CD4-positive, alpha-beta T cell treated with Interleukin-15 for 1 hour (primary cell): ENCODE data around the gene CFAP97D1.
A peak's percentile ranks its signal among the peaks of the same experiment; 100 is the strongest.

Experiments used
- DNase-seq: peaks from one replicate; pipeline ENCODE4 v3.0.0-alpha.2; 2020

Gene CFAP97D1

DNA sequence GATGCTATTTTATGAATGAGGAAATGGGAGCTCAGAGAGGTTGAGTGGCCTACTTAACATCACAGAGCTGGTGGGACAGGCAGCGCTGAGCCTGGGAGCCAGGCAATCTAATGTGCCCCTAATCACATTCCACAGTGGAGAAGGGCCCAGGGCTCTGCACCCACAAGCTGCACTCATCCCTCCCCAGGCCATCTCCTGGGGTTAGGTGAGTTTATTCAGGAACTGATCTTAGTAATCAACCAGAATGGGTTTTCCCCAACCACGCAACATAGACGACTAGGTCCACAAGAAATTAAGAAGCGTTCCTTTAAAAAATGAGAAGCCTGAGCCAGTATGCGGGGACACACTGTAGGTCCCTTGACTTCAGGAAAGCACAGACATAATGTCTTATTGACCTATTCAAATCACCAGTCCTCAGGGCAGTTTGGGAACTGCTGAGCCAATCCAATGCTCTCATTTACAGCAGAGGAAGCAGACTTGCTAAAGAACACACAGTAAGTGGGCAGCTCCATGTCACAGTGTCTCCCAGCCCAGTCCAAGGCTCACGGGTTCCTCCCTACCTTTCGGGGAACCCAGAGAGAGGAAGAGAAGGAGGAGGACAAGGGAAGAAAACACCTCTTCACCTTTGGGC is 50.4 kb downstream of the CFAP97D1 start:
- no peak for DNase-seq

DNA sequence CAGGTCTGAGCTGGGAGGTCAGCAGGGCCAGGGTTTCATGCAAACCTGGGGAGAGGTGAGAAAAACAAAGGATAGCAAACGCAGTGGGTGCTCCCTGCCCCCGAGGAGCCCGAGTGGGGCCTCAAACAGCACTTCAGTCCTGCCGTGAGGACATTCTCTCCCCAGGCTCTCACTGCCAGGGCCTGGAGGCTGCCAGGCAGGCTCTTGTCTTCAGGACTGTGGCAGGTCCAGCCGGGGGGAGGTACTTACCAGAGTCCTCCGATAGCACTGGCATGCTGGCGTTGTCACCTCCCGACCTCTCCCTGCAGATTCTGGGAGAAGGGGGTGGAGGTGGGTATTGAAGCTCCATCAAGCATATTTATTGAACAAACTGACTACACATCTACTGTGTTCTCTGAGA is 51.4 kb downstream of the CFAP97D1 start:
- DNase-seq, result no peak

DNA sequence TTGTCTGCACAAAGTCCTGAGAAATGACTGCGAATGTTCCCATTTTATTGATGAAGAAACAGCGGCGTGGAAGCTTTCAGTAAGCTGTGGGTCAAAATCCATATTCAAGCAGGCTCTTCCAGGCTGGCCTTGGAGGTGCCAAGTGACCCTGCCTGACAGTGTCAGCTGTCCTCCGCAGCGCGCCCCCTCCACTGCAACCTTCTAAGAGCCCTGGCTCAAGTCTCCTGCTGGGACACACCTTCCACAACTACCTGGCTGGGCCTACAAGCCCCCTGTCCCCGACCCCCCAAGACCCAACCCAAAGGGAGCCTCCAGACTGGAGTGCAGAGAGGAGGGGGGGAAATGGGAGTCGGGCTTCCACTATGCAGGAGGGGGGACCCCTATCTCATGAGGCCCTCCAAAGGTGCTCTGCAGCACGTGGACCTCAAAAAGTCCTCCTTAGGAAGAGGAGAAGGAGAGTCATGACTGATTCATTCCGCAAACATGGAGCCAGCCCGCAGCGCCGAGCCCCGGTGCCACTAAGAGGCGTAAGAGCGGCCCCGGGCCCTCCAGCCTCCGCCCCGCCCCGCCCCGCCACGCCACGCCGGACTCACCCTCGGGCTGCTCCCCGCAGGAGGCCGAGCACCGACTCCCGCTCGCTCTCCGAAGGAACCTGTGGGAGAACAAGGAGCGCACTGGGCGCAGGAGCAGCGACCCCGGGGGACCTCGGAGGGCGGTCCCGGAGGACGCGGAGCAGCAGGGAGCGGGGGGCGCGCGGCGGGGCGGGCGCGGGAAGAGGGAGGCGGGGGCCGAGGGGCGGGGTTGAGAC is 52.1 kb downstream of the CFAP97D1 start:
- no peak for DNase-seq

DNA sequence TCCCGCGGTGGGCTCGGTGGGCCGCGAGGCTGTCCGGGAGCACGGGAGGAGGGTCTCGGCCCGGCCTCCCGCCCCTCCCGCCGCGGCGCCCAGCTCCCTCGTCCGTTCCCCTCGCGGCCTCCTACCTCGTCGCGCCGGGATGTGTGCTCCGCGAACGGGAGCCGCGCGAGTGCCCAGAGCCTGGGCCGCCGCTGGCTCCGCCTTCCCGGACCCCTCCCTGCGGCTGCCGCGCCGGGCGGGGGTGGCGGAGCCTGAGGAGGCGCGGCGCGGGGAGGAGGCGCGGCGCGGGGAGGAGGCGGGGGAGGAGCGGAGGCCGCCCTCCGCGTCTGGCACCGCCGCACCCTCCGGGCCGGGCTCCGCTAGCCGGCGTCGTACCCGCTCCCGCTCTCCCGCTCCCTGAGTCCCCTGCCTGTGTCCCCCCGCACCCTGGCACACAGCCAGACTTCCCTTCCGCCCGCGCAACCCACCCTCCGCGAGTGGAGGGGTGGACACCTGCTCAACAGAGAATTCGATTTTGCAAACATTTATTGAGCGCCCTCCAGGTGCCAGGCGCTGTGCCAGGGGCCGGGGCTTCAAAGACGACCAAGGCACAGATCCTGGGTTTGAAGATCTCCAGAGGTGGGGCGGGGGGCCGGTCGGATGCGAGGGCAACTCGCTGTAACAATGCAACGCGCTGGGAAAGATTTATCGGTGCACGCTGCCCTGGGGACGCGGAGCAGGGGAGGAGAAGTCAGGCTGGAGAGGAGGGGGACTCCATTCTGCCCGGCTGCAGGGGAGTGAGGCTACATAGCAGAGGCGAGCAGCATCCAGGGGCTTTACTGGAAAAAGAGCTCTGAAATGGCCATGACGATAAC is 53.0 kb downstream of the CFAP97D1 start, which contains the start of gene MPP3:
TSS of gene MPP3 (minus strand) at position 171 of the 854 bp plus-strand sequence. CDS start 1,240 bp downstream, outside the sequence.
- DNase-seq, result peak; percentile 47

DNA sequence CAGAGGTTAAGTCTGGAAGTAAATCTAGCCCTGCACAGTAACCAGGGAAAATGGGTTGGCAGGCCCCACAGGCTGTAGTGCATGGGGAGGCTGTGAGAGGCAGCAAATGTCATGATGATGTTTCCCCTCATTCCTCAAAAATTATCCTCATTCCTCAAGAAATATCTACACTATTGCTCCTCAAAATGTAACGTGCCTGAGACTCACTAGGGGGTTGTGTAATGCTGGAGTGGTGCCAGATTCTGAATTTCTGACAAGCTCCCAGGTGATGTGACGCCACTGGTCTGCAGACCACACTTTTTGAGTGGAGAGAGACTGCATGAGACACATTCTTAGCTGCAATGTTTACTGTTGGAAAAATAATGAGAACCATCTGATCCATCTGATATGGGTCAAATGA is 53.9 kb downstream of the CFAP97D1 start:
- DNase-seq, result no peak
